H1 (cell line): ENCODE measurements around the gene DPYSL4. TPM values are rescaled to one million over a fixed set of nuclear protein-coding genes. Genes with fewer than 3 reads are reported as not detected.

Source experiments
- CTCF ChIA-PET: fragments of 300-600 bp; sonication (Branson Sonifier 250); formaldehyde crosslinking; loops from one replicate; lab custom pipeline; 2021; ENCODE audit not compliant: partially characterized antibody; lab: Charles Lee
- POLR2A ChIA-PET: fragments of 300-600 bp; sonication (Branson Sonifier 250); formaldehyde crosslinking; loops from one replicate; lab custom pipeline; 2021; ENCODE audit warnings: inconsistent platforms; ENCODE audit not compliant: partially characterized antibody; lab: Charles Lee
- DNase-seq, 2 experiments: peaks; one replicate each; pipeline versions ENCODE4 v3.0.0 to v3.0.0-alpha.2; 2010 to 2022; ENCODE audit warnings: low spot score in 2 of 2, low read depth in 1 of 2, mixed read lengths in 1 of 2
- FAIRE-seq: peaks from 2 replicates; lab custom pipeline; 2011; peaks lifted over from hg19 to GRCh38; lab: Jason Lieb, UNC
- H2AFZ ChIP-seq: 2 replicates; pipeline ENCODE4 v1.8.1; 2012; ENCODE audit warnings: low read length, inconsistent platforms
- H2AK5ac ChIP-seq: 2 replicates; pipeline ENCODE4 v1.6.1; 2013; ENCODE audit warnings: low read depth, low read length
- H2BK120ac ChIP-seq: replicated peaks from 2 replicates; pipeline ENCODE3; 2013; ENCODE audit warnings: low read depth, low read length, inconsistent platforms
- H2BK12ac ChIP-seq: 2 replicates; pipeline ENCODE4 v1.6.1; 2013; ENCODE audit warnings: low read depth, low read length
- H2BK15ac ChIP-seq: 2 replicates; pipeline ENCODE4 v1.6.1; 2013; ENCODE audit warnings: low read length
- H2BK20ac ChIP-seq: 2 replicates; pipeline ENCODE4 v1.6.1; 2013; ENCODE audit warnings: low read length
- H2BK5ac ChIP-seq: 2 replicates; pipeline ENCODE4 v1.6.1; 2013; ENCODE audit warnings: low read depth, low read length
- H3K14ac ChIP-seq: 2 replicates; pipeline ENCODE4 v1.6.1; 2013; ENCODE audit warnings: inconsistent platforms; ENCODE audit not compliant: insufficient read length
- H3K18ac ChIP-seq: 2 replicates; pipeline ENCODE4 v1.6.1; 2013; ENCODE audit warnings: low read length; ENCODE audit errors: extremely low read depth
- H3K23ac ChIP-seq: 2 replicates; pipeline ENCODE4 v1.6.1; 2013; ENCODE audit warnings: inconsistent platforms; ENCODE audit not compliant: insufficient read length
- H3K23me2 ChIP-seq: 2 replicates; pipeline ENCODE4 v1.6.1; 2013; ENCODE audit warnings: low read depth, low read length
- H3K27ac ChIP-seq: 2 replicates; pipeline ENCODE4 v1.6.1; 2011; ENCODE audit warnings: low read depth, low read length, inconsistent platforms
- H3K27me3 ChIP-seq, 4 experiments: replicated peaks in 1 of 4; 1 replicate in 1 of 4; 2 replicates in 3 of 4; pipeline versions ENCODE4 v1.6.1 to v1.8.1; 2011 to 2013; ENCODE audit warnings: low read length in 3 of 4, mild to moderate bottlenecking in 3 of 4, inconsistent platforms in 2 of 4, mixed read lengths in 2 of 4, moderate library complexity in 1 of 4; ENCODE audit not compliant: control insufficient read depth in 3 of 4, insufficient read depth in 3 of 4; ENCODE audit errors: extremely low read depth in 1 of 4
- H3K36me3 ChIP-seq, 4 experiments: 2 replicates each; pipeline versions ENCODE4 v1.6.1 to v1.8.1; 2011 to 2013; ENCODE audit warnings: mild to moderate bottlenecking in 4 of 4, low read length in 3 of 4, moderate library complexity in 2 of 4, control low read depth in 1 of 4, inconsistent platforms in 1 of 4; ENCODE audit not compliant: insufficient read depth in 4 of 4, control insufficient read depth in 2 of 4
- H3K4ac ChIP-seq: replicated peaks from 2 replicates; pipeline ENCODE3; 2013; ENCODE audit warnings: low read length, low read depth, mixed read lengths, inconsistent platforms; ENCODE audit not compliant: insufficient read length
- H3K4me1 ChIP-seq, 4 experiments: replicated peaks in 1 of 4; 1 replicate in 1 of 4; 2 replicates in 3 of 4; pipeline versions ENCODE4 v1.6.1 to v1.8.1; 2011 to 2013; ENCODE audit warnings: low read length in 3 of 4, inconsistent platforms in 2 of 4, mixed read lengths in 1 of 4; ENCODE audit not compliant: insufficient read depth in 4 of 4, control insufficient read depth in 3 of 4
- H3K4me2 ChIP-seq, 2 experiments: 2 replicates each; pipeline versions ENCODE4 v1.6.1 to v1.8.1; 2011 to 2013; ENCODE audit warnings: low read depth in 2 of 2, low read length in 2 of 2, control low read depth in 1 of 2, inconsistent platforms in 1 of 2, mild to moderate bottlenecking in 1 of 2; ENCODE audit not compliant: insufficient read depth in 1 of 2
- H3K4me3 ChIP-seq, 4 experiments: fragments of 200-600, 300-600 bp in 1 of 4; sonication (generic), shearing (Covaris generic), sonication (Bioruptor Twin) in 1 of 4; 2 replicates each; pipeline versions ENCODE4 v1.5.1 to v1.8.1; 2011 to 2016; ENCODE audit warnings: low read length in 4 of 4, low read depth in 3 of 4, control low read depth in 2 of 4, inconsistent platforms in 2 of 4, mild to moderate bottlenecking in 2 of 4, mixed read lengths in 1 of 4, moderate library complexity in 1 of 4; ENCODE audit not compliant: insufficient read depth in 2 of 4; ENCODE audit errors: extremely low read depth in 1 of 4
- H3K56ac ChIP-seq: replicated peaks from 2 replicates; pipeline ENCODE3; 2013; ENCODE audit warnings: low read depth, mild to moderate bottlenecking, mixed read lengths, low read length, inconsistent platforms; ENCODE audit not compliant: insufficient read length
- H3K79me1 ChIP-seq: 2 replicates; pipeline ENCODE4 v1.6.1; 2013; ENCODE audit warnings: low read depth, low read length, control low read depth
- H3K79me2 ChIP-seq, 2 experiments: 2 replicates each; pipeline versions ENCODE4 v1.6.1 to v1.8.1; 2012 to 2013; ENCODE audit warnings: low read length in 2 of 2, mild to moderate bottlenecking in 2 of 2, inconsistent platforms in 1 of 2; ENCODE audit not compliant: insufficient read depth in 2 of 2, control insufficient read depth in 1 of 2
- H3K9ac ChIP-seq, 4 experiments: replicated peaks in 1 of 4; 1 replicate in 1 of 4; 2 replicates in 3 of 4; pipeline versions ENCODE4 v1.6.1 to v1.8.1; 2011 to 2013; ENCODE audit warnings: low read depth in 3 of 4, low read length in 3 of 4, control low read depth in 2 of 4, mild to moderate bottlenecking in 2 of 4, moderate library complexity in 2 of 4, inconsistent platforms in 1 of 4; ENCODE audit errors: extremely low read depth in 1 of 4
- H3K9me3 ChIP-seq, 2 experiments: 2 replicates each; pipeline versions ENCODE4 v1.6.1 to v1.8.1; 2012 to 2013; ENCODE audit warnings: mild to moderate bottlenecking in 2 of 2, moderate library complexity in 2 of 2, control low read depth in 1 of 2, inconsistent platforms in 1 of 2, low read depth in 1 of 2, low read length in 1 of 2, mixed read lengths in 1 of 2; ENCODE audit not compliant: insufficient read depth in 2 of 2
- H4K20me1 ChIP-seq, 2 experiments: replicated peaks in 1 of 2; 2 replicates each; pipeline versions ENCODE3 to v1.8.1; 2011 to 2013; ENCODE audit warnings: inconsistent platforms in 2 of 2, low read length in 2 of 2, mild to moderate bottlenecking in 1 of 2; ENCODE audit not compliant: insufficient read depth in 2 of 2, control insufficient read depth in 1 of 2
- H4K5ac ChIP-seq: 2 replicates; pipeline ENCODE4 v1.6.1; 2013; ENCODE audit warnings: low read length, low read depth, mixed read lengths, inconsistent platforms; ENCODE audit not compliant: insufficient read length
- H4K8ac ChIP-seq: 2 replicates; pipeline ENCODE4 v1.8.0; 2013; ENCODE audit warnings: mild to moderate bottlenecking, moderate library complexity, low read length, inconsistent platforms; ENCODE audit not compliant: insufficient read depth; ENCODE audit errors: extremely low read depth
- H4K91ac ChIP-seq: replicated peaks from 2 replicates; pipeline ENCODE3; 2013; ENCODE audit warnings: low read length, mixed read lengths, inconsistent platforms; ENCODE audit not compliant: insufficient read length
- RAD21 ChIP-seq, 2 experiments: IDR thresholded peaks in 1 of 2; conservative IDR thresholded peaks in 1 of 2; 2 replicates each; pipeline ENCODE4 v1.6.1; 2011; ENCODE audit warnings: low read depth in 2 of 2, low read length in 2 of 2, improper control_type of control experiment in 1 of 2, inconsistent platforms in 1 of 2, mild to moderate bottlenecking in 1 of 2, moderate library complexity in 1 of 2
- SP1 ChIP-seq: IDR thresholded peaks from 2 replicates; pipeline ENCODE4 v1.6.1; 2011; ENCODE audit warnings: low read depth, low read length
- WGBS, 2 experiments: shearing (Covaris generic) in 1 of 2; methylation state at CpG; one replicate each; pipeline versions ENCODE4 v1.1.6 to v1.1.7; 2013 to 2015; ENCODE audit warnings: low lambda C conversion rate in 2 of 2, mixed read lengths in 2 of 2, inconsistent platforms in 1 of 2, low coverage in 1 of 2, missing lambda C conversion rate in 1 of 2; ENCODE audit not compliant: insufficient replicate concordance in 2 of 2, insufficient coverage in 1 of 2, insufficient read length in 1 of 2; ENCODE audit errors: extremely low coverage in 1 of 2, missing lambda C conversion rate in 1 of 2; 5-methylcytosine and 5-hydroxymethylcytosine counted together
- polyA plus RNA-seq, 7 experiments: library from polyadenylated mRNA; depleted of rRNA in 3 of 7; stranded (reverse) in 5 of 7; unstranded in 2 of 7; fragments of >200 nt in 5 of 7; fragments of 200-250 nt in 2 of 7; gene quantifications; 1 replicate in 5 of 7; 2 replicates in 1 of 7; 4 replicates in 1 of 7; pipeline versions ENCODE4 v1.2.1 to v1.2.3, GENCODE V29; 2011 to 2013; ENCODE audit warnings: missing spikeins in 2 of 7, mixed read lengths in 2 of 7
- total RNA-seq: library from RNA; stranded (reverse); fragmentation: NEBNext Ultra II Directional; extraction: Animal tissue kit (Norgen Biotek cat#: 25700); gene quantifications from 2 replicates; pipeline ENCODE4 v1.2.1, GENCODE V29; 2021
- TF ChIP-seq, protein P1 (sequence below): IDR thresholded peaks from 2 replicates; pipeline ENCODE4 v1.6.1; 2011; ENCODE audit warnings: low read length, improper control_type of control experiment

Gene DPYSL4
- total and polyA plus RNA-seq, 2 of the 8 experiments (the other 6 are each of a cell fraction or from before 2014, with no cell fraction given): 12.9 to 15.2 TPM

DNA sequence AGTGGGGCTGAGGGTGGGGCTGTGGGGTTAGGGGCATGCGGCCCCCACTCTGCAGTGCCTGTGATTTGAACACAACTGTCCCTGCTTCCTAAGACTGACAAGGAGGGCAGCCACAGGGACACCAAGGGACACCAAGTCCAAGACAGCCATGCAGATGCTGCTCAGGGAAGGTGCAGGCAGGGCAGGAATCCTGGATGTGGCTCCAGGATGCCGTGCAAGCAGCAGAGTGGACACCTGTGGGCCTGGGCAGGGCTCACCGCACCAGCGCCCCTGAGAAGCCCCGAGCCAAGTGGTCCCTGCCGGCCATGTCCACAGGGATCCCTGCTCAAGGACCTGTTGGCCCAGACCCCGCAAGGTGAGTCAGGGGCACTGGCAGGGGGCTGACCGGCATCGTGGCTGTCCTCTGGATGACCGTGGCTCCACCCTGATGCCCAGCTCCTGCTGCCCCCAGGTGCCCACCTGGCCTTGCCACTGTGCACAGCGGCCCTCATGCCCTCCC, 62.5 kb downstream of the DPYSL4 start:
- H2BK120ac ChIP-seq: no peak overlapping the region
- TF ChIP-seq, protein P1, sequence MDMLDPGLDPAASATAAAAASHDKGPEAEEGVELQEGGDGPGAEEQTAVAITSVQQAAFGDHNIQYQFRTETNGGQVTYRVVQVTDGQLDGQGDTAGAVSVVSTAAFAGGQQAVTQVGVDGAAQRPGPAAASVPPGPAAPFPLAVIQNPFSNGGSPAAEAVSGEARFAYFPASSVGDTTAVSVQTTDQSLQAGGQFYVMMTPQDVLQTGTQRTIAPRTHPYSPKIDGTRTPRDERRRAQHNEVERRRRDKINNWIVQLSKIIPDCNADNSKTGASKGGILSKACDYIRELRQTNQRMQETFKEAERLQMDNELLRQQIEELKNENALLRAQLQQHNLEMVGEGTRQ: no peak
- TF ChIP-seq RAD21 (IDR thresholded peaks at IDR 0.05 in 1 of 2, conservative IDR thresholded peaks at IDR 0.05 in 1 of 2; ENCODE audit: low read depth in 2 of 2, low read length in 2 of 2) (no peak), SP1 (no peak)
- no peak for DNase-seq

More for the DNA sequence above, 62.5 kb downstream of the DPYSL4 start:
- no peaks in the 10 kb centered on the region; a peak in 1 of 7 replicates for H3K27me3 ChIP-seq
- peaks cover 0 to 10% (median 5%) of the 10 kb centered on the region in 4 experiments; a peak in 4 of 7 replicates for H3K4me1 ChIP-seq
- no peaks in the 10 kb centered on the region for H3K9me3 ChIP-seq
- peak overlapping the region; percentile 27; the same call in 1 of the 2 replicates for H2BK12ac ChIP-seq
- no peaks in the 10 kb centered on the region for H3K79me1 ChIP-seq
- no peak overlapping the region for H3K18ac ChIP-seq
- no peak overlapping the region for H3K27ac ChIP-seq
- no peak overlapping the region for H3K9ac ChIP-seq
- WGBS, 2 experiments: 77% methylated on average over 10 of the region's 11 CpGs; no CpG with 5 or more reads in 1 of the 2 experiments
- no peak overlapping the region for H3K23ac ChIP-seq
- H4K5ac ChIP-seq: no peak overlapping the region
- H2BK20ac ChIP-seq: no peak overlapping the region
- no peak for FAIRE-seq
- H2BK15ac ChIP-seq: no peak overlapping the region
- POLR2A ChIA-PET: interaction anchor here (0.8 kb wide), 1 partner anchor 9 kb away, joined by 3 read pairs; no protein-coding TSS in a partner anchor
- no peak overlapping the region for H4K8ac ChIP-seq
- CTCF ChIA-PET: interaction anchor here (1.1 to 1.5 kb wide), 5 partner anchors 12 to 112 kb away, joined by 3 to 5 read pairs (median 3); no protein-coding TSS in a partner anchor
- H4K20me1 ChIP-seq: peaks cover 0 to 1% of the 10 kb centered on the region in 2 experiments
- H4K91ac ChIP-seq: no peak overlapping the region
- peaks cover 2% of the 10 kb centered on the region; the same call in 1 of the 2 replicates for H3K23me2 ChIP-seq
- no peak overlapping the region for H3K4ac ChIP-seq
- no peaks in the 10 kb centered on the region for H3K36me3 ChIP-seq
- H2AK5ac ChIP-seq: no peak overlapping the region
- H3K56ac ChIP-seq: no peak overlapping the region
- H2BK5ac ChIP-seq: 0 out of 2 replicates have a peak overlapping the region, but pooled peaks have one; percentile 20
- no peaks in the 10 kb centered on the region for H3K79me2 ChIP-seq
- H3K14ac ChIP-seq: no peak overlapping the region
- no peak overlapping the region for H2AFZ ChIP-seq
- H3K4me3 ChIP-seq: no peak overlapping the region; a peak in 1 of 8 replicates
- peak overlapping the region in 1 of 2 experiments; percentile 73; a peak in 1 of 4 replicates for H3K4me2 ChIP-seq
